ENCODE measurements around the gene ERN2.
"Not testable (repeated sequence)": the region's sequence is repeated elsewhere in the genome, so short reads cannot be mapped to it uniquely, and the experiment has no call there.

The ERN2 gene

DNA sequence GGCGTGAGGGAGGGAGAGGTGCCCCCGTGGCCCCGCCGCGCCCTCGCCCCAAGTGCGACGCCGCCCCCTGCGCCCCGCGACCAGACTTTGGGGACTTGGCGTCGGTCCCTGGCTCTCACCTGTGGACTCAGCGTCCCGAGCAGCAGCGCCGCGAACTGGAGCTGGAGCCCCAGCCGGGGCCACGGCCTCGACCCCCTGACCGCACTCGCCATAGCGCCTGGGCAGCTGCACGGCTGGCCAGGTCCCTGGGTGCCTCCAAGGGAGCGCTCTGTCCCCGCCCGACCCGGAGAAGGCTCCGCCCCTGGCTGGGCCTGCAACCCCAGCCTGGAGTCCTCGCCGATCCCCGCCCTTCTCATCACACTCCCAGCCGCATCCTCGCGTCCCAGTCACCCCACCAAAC, at the start of gene ERN2:
Gene ERN2, minus strand, starts transcription at position 247 of the 400 bp plus-strand sequence. Its CDS starts 35 bp downstream, at position 212.
- DNase-seq, result no peak

DNA sequence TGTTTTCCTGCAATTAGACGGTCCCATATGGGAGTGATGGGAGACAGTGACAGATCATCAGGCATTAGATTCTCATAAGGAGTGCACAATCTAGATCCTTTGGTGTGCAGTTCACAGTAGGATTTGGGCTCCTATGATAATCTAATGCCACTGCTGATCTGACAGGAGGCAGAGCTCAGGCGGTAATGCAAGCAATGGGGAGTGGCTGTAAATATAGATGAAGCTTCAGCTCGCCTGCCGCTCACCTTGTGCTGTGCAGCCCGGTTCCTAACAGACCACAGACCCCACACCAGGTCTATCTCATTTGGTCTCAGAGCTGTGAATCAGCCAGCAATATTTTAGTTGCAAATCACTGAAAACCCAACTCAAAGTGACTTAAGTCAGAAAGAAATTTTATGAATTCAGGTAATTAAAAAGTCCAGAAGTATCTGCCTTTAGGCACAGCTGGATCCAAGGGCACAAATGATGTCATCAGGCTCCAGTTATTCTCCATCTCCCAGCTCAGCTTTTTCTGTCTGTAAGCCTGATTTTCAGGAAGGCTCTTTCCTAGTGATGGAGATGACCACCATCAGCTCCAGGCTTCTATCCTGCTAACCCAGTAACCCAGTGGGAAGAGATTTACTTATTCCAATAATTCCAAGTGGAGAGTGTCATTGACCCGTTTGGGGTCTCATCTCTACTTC, 45.1 kb upstream of the ERN2 start:
- DNase-seq, result no peak

DNA sequence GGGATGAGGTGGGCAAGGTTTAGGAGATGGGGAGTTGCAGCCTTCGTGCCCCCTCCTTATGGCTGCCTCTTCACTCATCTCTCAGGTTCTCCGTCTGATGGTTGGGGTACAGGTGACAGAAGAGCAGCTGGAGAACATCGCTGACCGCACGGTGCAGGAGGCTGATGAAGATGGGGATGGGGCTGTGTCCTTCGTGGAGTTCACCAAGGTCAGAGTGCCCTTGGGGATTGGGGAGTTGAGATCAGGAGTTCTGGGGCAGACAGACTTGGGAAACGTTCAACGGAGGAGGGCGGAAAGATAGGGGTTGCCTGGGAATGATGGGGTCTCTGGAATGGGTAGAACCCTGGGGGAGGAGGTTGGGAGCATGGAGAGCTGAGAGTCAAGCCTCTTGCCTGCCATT, 44.1 kb upstream of the ERN2 start:
- no peak for DNase-seq

DNA sequence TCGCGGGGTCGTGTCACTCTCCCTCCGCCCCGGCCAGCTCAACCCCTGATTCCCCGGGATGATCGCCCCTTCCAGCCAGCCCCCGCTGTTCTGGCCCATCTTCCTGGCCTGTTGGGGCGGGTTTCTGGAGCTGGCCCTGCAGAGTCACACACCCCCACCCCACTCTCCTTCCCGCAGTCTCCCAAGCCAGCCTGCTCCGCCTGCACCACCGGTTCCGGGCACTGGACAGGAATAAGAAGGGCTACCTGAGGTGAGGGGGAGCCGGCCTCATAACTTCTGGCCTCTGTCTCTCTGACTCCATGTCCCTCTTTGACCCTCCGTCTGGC, 42.4 kb upstream of the ERN2 start:
- DNase-seq, result no peak

DNA sequence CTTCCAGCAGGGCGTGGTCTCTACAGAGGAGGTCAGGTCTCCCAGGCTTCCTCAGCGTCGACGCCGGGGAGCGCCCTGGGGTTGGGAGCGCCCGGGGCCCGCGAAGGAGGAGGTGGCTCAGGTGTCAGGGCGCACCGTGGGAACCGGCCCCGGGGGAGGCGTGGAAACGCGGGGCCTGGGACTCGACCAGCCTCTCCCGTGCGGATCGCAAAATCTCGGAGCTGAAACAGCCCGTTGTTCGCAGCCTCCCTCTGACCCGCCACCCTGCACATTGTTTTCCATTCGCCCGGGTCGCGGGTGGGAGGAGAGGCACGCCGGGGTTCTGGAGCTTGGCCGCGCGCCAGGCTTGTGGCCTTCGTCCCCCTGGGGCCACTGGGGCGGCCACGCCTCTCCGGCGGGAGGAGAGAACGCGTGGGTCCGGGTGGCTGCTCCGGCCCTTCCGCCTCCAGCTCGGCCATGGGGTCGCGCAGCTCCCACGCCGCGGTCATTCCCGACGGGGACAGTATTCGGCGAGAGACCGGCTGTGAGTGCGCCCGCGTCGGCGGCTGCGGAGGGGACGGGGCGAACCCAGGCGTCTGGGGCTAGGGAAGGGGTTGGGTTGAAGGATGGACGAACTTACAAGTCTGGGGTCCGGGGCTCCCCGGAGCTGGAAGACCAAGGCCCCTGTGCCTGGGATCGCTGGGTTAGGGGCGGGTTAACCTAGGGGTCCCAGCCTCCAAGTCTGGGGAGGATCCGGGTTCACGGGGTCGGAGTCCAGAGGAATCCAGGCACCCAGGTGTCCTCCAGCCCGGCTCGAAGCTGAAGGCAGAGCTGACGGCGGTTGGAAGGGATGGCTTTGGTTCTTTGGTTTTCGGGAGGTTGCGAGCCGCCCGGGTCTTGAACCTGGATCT, 41.8 kb upstream of the ERN2 start, which contains the start of gene CHP2:
Gene CHP2, plus strand, starts transcription at position 433 of the 890 bp plus-strand sequence. Its CDS starts 24 bp downstream, at position 457.
- no peak for DNase-seq

DNA sequence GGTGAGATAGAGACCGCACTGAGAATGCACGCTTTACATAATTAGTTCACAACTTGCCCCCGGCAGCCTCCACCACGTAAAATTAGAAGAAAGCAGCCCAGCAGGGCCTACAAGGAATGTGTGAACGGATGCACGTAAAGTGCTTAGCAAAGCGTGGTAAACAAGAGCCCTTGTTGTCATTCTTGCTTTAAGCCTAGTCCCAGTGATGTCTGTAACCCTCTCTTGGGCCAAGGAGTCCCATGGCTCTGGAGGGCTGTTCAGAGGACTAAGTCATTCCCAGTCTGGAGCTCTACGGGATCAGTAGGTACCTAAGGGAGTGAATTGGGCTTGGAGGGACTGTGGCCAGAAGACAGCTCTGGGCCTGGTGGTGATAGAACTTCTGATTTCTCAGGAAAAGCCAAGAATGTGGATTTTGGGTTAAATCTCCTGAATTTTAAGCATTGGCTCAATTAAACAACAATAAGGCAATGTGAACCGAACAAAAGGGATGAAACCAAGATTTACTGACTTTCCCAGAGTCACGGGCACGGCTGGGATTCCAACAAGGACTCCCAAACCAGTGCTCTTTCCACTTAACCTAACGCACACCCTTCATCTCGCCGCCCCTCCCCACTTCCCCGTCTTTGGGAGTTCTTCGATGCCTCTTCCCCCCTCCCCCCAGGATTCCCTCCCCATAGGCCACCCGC, 41.0 kb upstream of the ERN2 start:
- DNase-seq, result no peak

DNA sequence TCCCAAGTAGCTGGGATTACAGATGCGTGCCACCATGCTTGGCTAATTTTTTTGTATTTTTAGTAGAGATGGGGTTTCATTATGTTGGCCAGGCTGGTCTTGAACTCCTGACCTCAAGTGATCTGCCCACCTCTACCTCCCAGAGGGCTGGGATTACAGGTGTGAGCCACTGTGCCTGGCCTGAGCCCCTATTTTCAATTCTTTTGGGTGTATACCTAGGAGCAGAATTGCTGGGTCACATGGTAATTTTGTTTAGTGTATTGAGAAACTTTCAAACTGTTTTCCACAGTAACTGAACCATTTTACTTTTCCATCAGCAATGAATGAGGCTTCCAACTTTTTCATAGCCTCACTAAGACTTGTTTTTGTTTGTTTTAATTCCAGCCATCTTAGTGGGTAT, 38.0 kb upstream of the ERN2 start:
- not testable (repeated sequence) for DNase-seq

DNA sequence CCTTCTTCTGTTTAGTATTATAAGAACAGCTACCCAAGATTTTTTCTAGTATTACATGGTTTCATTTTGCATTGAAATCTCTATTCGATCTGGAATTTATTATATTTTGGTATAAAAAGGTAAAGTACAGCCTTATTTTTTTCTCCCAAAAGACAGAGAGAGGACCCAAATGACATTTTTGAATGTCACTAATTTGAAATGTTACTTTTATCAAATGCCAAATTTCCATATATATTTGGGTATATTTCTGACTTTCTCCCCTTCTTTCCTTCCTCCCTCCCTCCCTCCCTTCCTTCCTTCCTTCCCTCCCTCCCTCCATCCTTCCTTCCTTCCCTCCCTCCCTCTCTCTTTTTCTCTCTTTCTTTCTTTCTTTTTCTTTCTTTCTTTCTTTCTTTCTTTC, 35.6 kb upstream of the ERN2 start:
- no peak for DNase-seq

DNA sequence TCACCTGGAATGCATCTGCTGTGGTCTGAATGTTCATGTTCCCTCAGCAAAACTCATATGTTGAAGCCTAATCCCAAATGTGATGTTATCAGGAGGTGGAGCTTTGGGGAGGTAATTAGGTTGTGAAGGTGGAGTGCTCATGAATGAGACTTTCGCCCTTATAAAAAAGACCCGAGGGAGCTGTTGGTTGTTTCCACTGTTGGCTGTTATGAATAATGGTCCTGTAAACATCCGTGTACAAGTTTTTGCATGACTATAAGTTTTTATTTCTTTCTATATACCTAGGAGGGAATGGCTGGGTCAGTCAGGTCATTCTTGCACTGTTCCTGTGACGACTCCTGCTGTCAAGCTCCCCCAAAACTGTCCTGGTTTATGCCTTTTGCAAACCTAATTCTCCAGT, 32.2 kb upstream of the ERN2 start:
- no peak for DNase-seq

DNA sequence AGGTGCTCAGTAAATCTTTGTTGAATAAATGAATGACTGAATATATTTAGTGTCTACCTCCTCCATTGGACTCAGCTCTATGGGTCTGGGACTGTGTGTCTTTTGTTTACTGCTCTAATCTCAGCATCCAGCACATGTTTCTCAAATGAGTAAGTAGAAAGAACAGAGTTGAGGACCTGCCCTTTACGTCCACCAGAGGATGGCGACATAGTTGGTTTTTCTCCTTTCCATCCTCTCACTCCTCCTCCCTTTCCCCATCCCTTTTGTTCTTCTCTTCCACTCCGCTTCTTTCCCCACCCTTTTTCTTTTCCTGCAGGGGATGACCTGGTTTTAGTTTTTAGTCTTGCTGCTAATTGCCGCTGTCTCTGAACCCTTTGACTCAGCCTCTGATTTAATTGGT, 29.7 kb upstream of the ERN2 start:
- DNase-seq, result no peak

DNA sequence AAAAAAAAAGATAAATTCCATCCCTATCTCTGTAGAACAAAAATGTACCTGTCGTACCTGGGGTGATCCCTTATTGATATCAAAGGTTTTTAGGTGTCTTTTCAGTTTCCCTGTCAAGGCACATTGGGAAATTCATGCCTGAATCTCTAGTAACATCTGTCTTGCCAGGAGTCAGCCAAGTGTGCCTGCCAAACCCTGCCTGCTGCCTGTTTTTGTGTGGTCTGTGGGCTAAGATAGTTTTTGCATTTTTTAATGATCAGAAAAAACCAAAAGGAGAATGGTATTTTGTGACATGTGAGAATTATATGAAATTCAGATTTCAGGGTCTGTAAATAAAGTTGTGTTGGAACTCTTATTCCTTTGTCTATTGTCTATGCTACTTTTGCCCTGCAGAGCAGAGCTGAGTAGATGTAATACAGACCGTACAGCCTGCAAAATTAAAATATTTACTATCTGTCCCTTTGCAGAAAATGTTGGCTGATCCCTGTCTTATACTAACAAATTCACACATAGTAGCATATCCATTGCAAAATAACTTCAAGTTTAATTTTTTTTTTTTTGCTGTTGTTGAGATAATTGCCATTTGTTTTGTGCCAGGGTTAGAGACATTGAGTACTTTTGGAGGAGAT, 28.8 kb upstream of the ERN2 start:
- no peak for DNase-seq

DNA sequence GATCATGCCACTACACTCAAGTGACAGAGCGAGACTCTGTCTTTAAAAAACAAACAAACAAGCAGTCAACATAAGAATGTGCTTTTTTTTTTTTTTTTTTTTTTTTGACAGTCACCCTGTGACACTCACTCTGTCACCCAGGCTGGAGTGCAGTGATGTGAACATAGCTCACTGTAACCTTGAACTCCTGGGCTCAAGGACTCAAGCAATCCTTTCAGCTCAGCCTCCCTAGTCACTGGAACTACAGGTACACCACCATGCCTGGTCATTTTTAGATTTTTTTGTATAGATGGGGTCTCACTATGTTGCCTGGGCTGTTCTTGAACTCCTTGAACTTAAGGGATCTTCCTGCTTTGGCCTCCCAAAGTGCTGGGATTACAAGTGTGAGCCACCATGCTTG, 26.5 kb upstream of the ERN2 start:
- no peak for DNase-seq

DNA sequence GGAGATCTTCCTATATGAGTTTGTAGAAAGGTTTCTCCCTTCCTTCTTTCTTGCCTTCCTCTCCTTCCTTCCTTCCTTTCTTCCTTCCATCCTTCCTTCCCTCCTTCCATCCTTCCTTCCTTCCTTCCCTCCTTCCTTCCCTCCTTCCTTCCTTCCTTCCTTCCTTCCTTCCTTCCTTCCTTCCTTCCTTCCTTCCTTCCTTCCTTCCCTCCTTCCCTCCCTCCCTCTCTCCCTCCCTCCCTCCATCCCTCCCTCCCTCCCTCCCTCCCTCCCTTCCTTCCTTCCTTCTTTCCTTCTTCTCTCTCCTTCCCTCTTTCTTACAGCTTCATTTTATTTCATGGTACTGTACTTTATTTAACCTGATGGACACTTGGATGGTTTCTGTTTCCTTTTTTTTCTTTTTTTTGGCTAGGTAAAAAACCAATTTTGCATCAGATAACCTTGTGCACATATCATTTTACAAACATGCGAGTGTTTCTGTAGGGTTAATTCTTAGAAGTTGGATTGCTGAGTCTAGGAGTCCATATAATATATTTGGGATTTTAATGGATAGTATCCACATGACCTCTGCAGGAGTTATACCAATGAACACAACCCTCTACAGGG, 24.5 kb upstream of the ERN2 start:
- not testable (repeated sequence) for DNase-seq

DNA sequence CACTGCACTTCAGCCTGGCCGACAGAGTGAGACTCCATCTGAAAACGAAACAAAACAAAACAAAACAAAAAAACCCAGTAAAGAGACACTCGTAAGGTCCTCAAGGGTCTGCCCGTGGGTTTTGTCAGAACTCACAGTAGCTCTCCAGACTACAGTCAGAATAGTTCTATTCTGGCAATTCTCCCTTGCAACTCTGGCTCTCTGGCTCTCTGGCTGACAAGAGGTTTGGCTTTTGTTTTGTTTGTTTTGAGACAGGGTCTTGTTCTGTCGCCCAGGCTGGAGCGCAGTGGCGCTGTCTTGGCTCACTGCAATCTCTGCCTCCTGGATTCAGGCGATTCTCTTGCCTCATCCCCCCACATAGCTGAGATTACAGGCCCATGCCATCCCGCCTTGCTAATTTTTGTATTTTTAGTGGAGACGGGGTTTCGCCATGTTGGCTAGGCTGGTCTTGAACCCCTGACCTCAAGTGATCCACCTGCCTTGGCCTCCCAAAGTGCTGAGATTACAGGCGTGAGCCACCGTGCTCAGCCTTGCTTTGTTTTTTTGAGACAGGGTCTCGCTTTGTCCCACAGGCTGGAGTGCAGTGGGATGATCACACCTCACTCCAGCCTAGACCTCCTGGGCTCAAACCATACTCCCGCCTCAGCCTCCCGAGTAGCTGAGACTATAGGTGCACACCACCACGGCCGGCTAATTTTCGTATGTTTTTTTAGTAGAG, 21.3 kb upstream of the ERN2 start:
- DNase-seq, result no peak

DNA sequence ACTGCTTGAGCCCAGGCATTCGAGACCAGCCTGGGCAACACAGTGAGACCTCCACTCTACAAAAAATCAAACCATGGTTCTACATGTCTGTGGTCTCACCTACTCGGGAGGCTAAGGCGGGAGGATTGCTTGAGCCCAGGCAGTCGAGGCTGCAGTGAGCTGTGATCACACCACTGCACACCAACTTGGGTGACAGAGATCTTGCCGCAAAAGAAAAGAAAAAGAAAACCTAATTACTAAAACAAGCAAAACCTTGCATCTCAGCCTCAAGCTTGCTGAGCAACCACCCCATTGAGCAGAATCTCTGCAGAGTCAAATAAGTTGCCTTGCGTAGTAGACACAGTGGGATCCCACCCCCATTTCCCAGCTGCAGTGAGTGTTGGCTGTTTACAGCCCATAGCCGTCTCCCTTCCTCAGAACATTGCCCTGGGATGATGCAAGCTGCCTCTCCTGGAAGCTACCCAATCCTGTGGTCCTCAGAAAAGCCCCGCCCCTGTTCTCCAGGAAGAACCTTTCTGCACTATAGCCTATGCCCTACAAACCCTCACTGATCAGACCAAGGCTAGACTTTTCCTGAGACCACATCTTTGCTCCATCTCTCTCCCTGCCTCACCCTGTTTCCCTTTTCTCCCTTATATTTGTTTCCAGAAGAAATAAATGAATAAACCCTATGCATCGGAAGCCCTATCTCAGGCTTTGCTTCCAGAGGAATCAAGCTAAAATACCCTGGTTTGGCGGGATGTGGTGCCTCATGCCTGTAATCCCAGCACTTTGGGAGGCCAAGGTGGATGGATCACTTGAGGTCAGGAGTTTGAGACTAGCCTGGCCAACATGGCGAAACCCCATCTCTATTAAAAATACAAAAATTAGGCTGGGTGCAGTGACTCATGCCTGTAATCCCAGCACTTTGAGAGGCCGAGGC, 16.7 kb upstream of the ERN2 start:
- DNase-seq, result no peak

DNA sequence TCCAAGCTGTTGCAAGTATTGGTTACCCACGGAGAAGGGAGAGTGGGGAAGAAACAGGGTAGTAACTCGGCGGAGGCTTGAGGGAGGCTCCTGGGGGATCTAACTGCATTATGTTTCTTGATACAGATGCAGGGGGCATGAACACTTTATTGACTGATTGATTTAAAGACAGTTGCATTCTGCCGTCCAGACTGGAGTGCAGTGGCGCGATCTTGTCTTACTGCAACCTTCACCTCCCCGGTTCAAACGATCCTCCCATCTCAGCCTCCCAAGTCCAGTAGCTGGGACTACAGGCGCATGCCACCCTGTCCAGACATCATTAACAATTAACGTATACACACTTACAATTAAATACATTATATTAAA, 15.1 kb upstream of the ERN2 start:
- no peak for DNase-seq

DNA sequence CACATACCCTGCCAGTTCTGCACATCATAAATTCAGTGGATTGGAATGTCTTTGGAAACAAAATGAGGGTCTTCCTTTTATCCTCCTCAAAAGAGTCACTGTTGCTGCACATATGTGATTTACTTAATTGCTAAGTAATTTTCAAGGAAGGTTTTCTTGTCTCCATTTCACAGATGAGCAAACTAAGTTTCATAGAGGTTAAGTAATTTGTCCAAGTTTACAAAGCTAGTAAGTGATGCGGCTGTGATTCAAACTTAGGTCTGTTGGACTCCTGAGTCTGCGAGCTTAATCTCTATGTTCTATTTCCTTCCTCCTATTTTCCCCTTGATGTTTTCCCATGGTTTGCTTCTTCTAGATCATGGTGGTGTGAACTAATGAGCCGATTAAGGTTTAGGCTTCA, 13.7 kb upstream of the ERN2 start:
- no peak for DNase-seq

DNA sequence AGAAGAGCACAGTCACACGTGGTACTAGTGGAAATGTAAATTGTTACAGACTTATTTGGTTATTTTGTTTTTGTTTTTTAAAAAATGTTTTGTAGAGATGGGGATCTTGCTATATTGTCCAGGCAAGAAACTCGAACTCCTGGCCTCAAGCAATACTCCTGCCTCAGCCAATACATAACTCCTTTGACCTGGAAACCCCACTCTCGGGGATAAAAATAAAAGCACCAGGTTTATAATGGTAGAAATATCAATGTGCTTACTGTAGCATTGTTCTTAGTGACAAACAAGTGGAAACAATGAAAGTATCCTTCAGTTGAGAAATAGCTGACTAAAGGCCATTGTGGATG, 11.7 kb upstream of the ERN2 start:
- no peak for DNase-seq

DNA sequence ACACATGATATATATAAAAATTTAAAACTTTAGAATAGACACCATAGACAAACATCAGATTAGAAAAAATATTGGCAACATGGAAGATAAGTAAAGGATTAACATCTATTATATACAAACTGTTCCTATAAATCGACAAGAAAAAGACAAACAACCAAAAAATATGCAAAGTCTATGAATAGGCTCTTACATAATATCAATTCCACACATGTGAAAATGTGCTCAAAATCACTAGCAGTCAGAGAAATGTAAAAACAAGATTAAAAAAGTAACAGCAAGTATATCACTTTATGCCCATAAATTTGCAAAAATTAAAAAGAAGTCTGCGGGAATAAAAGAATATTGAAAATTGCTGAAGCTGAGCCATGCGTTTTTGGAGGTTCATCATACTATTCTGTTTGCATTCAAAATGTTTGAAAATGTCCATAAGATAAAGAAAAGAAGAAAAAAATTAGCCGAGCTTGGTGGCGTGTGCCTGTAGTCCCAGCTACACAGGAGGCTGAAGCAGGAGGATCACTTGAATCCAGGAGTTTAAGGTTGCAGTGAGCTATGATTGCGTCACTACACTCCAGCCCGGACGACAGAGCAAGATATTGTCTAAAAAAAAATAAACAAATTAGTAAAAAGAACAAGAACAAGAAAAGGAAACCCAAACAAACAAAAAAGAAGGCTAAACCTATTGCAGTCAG, 11.2 kb upstream of the ERN2 start:
- no peak for DNase-seq

DNA sequence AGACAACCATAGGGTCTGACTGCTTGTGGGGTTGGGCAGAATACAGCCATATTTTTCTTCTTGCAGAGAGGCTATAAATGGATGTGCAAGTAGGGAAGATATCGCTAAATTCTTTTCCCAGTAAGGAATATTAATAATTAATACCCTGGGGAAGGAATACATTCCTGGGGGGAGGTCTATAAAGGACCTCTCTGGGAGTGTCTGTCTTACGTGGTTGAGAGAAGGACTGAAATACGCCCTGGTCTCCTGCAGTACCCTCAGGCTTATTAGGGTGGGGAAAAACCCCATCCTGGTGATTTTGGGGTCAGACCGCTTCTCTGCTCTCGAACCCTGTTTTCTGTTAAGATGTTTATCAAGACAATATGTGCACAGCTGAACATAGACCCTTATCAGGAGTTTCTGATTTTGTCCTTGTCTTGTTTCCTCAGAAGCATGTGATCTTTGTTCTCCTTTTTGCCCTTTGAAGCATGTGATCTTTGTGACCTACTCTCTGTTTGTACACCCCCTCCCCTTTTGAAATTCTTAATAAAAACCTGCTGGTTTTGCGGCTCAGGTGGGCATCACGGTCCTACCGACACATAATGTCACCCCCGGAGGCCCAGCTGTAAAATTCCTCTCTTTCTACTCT, 9.7 kb upstream of the ERN2 start:
- DNase-seq, result not testable (repeated sequence)
